AG04450 (cell line): Measurements from ENCODE around the gene CPEB1. TPM values are rescaled to one million over a fixed set of nuclear protein-coding genes. Genes with fewer than 3 reads are reported as not detected.

Experiments used
- CTCF ChIA-PET: fragments of 300-600, 350-600 bp; formaldehyde crosslinking; extraction: SDS; loops from one replicate; lab custom pipeline; 2022; ENCODE audit warnings: antibody characterized with exemption, inconsistent platforms; lab: Charles Lee
- POLR2A ChIA-PET: fragments of 350-600 bp; formaldehyde crosslinking; extraction: SDS; loops from one replicate; lab custom pipeline; 2021; ENCODE audit warnings: antibody characterized with exemption, inconsistent platforms; lab: Yijun Ruan, JAX
- DNase-seq: peaks from one replicate; pipeline ENCODE4 v3.0.0-alpha.2; 2011; ENCODE audit warnings: low read depth, low spot score
- H3K27ac ChIP-seq: one replicate; pipeline ENCODE4 v1.5.1; 2012; ENCODE audit warnings: low read depth, low read length, control low read depth
- H3K27me3 ChIP-seq: one replicate; pipeline ENCODE4 v1.6.0; 2012; ENCODE audit warnings: low read length; ENCODE audit not compliant: control insufficient read depth, insufficient read depth
- H3K4me3 ChIP-seq: 2 replicates; pipeline ENCODE4 v1.5.1; 2011; ENCODE audit warnings: mild to moderate bottlenecking, low read depth, low read length, control low read depth
- H3K9me3 ChIP-seq: 2 replicates; pipeline ENCODE4 v1.5.1; 2012; ENCODE audit warnings: low read length; ENCODE audit not compliant: control insufficient read depth, insufficient read depth
- CTCF ChIP-seq: IDR thresholded peaks from 2 replicates; pipeline ENCODE4 v1.5.1; 2011; ENCODE audit warnings: low read depth, low read length, control low read depth, inconsistent platforms
- polyA plus RNA-seq: library from polyadenylated mRNA; depleted of rRNA; stranded (reverse); fragments of >200 nt; gene quantifications from 2 replicates; pipeline ENCODE4 v1.2.3, GENCODE V29; 2011

CPEB1 gene
- polyA plus RNA-seq, 1 experiment, result 8.3 TPM

- no peak overlapping the region for H3K4me3 ChIP-seq
- ChIA-PET POLR2A (no interaction called here), CTCF (no interaction called here)
- no peak overlapping the region for H3K27ac ChIP-seq
- peaks cover 18% of the 10 kb centered on the region for H3K27me3 ChIP-seq
- peaks cover 4% of the 10 kb centered on the region; the same call in 1 of the 2 replicates for H3K9me3 ChIP-seq
- TF ChIP-seq CTCF, result no peak
- no peak for DNase-seq
Observed at GRCh38 chr15:82680200-82681102, 33.3 kb upstream of the CPEB1 start.

GRCh38 chr15:82679626-82680199 lies 32.5 kb upstream of the CPEB1 start:
- no peak for DNase-seq
- CTCF ChIA-PET, result no interaction called here
- H3K9me3 ChIP-seq, result peaks cover 4% of the 10 kb centered on the region; the same call in 1 of the 2 replicates
- peaks cover 18% of the 10 kb centered on the region for H3K27me3 ChIP-seq
- POLR2A ChIA-PET, result no interaction called here
- no peak overlapping the region for H3K4me3 ChIP-seq
- H3K27ac ChIP-seq, result no peak overlapping the region
- TF ChIP-seq CTCF, result no peak

GRCh38 chr15:82677720-82678323 lies 30.7 kb upstream of the CPEB1 start:
- Histone ChIP-seq H3K9me3 (peaks cover 4% of the 10 kb centered on the region; the same call in 1 of the 2 replicates), H3K4me3 (no peak overlapping the region), H3K27me3 (peaks cover 18% of the 10 kb centered on the region), H3K27ac (no peak overlapping the region)
- ChIA-PET POLR2A (no interaction called here), CTCF (no interaction called here)
- no peak for DNase-seq
- no peak for TF ChIP-seq CTCF

GRCh38 chr15:82674873-82675272 lies 27.7 kb upstream of the CPEB1 start:
- Histone ChIP-seq H3K27me3 (peaks cover 5% of the 10 kb centered on the region), H3K4me3 (no peak overlapping the region), H3K27ac (no peak overlapping the region), H3K9me3 (no peaks in the 10 kb centered on the region)
- ChIA-PET POLR2A (no interaction called here), CTCF (no interaction called here)
- no peak for TF ChIP-seq CTCF
- no peak for DNase-seq

- ChIA-PET CTCF (no interaction called here), POLR2A (no interaction called here)
- no peak for DNase-seq
- Histone ChIP-seq H3K9me3 (no peaks in the 10 kb centered on the region), H3K27ac (no peak overlapping the region), H3K4me3 (no peak overlapping the region), H3K27me3 (no peaks in the 10 kb centered on the region)
- TF ChIP-seq CTCF, result no peak
Observed at GRCh38 chr15:82670699-82671098, 23.5 kb upstream of the CPEB1 start.
